HEK293T (cell line): ENCODE measurements around the gene MAD2L1.

ENCODE experiments used
- ARNT ChIP-seq: fragments of 450-650 bp; IDR thresholded peaks from 2 replicates; pipeline ENCODE4 v1.6.1; 2017; ENCODE audit warnings: mild to moderate bottlenecking
- BHLHE40 ChIP-seq: fragments of 450-650 bp; IDR thresholded peaks from 2 replicates; pipeline ENCODE4 v1.6.1; 2016; ENCODE audit warnings: mild to moderate bottlenecking, moderate library complexity, borderline replicate concordance
- ELF4 ChIP-seq: fragments of 450-650 bp; IDR thresholded peaks from 2 replicates; pipeline ENCODE4 v1.6.1; 2017; ENCODE audit warnings: antibody characterized with exemption
- FOXA1 ChIP-seq: fragments of 450-650 bp; IDR thresholded peaks from 2 replicates; pipeline ENCODE4 v1.6.1; 2016; ENCODE audit warnings: mild to moderate bottlenecking
- FOXK2 ChIP-seq: fragments of 450-650 bp; IDR thresholded peaks from 2 replicates; pipeline ENCODE4 v1.6.1; 2016; ENCODE audit warnings: mild to moderate bottlenecking
- FOXM1 ChIP-seq: fragments of 450-650 bp; IDR thresholded peaks from 2 replicates; pipeline ENCODE4 v1.6.1; 2017; ENCODE audit warnings: mild to moderate bottlenecking, borderline replicate concordance
- HDGF ChIP-seq: fragments of 450-650 bp; IDR thresholded peaks from 2 replicates; pipeline ENCODE4 v1.6.1; 2017; ENCODE audit warnings: antibody characterized with exemption, borderline replicate concordance
- L3MBTL2 ChIP-seq: fragments of 450-650 bp; conservative IDR thresholded peaks from 2 replicates; pipeline ENCODE4 v1.6.1; 2016; ENCODE audit warnings: mild to moderate bottlenecking
- SP1 ChIP-seq: fragments of 450-650 bp; IDR thresholded peaks from 2 replicates; pipeline ENCODE4 v1.6.1; 2017
- SUZ12 ChIP-seq: fragments of 450-650 bp; IDR thresholded peaks from 2 replicates; pipeline ENCODE4 v1.6.1; 2016; ENCODE audit warnings: mild to moderate bottlenecking
- TARDBP ChIP-seq: fragments of 450-650 bp; IDR thresholded peaks from 2 replicates; pipeline ENCODE4 v1.6.1; 2016
- ZNF384 ChIP-seq: fragments of 450-650 bp; IDR thresholded peaks from 2 replicates; pipeline ENCODE4 v1.6.1; 2016
- TF ChIP-seq, protein P1 (sequence below): fragments of 450-650 bp; IDR thresholded peaks from 2 replicates; pipeline ENCODE4 v1.6.1; 2016

DNA sequence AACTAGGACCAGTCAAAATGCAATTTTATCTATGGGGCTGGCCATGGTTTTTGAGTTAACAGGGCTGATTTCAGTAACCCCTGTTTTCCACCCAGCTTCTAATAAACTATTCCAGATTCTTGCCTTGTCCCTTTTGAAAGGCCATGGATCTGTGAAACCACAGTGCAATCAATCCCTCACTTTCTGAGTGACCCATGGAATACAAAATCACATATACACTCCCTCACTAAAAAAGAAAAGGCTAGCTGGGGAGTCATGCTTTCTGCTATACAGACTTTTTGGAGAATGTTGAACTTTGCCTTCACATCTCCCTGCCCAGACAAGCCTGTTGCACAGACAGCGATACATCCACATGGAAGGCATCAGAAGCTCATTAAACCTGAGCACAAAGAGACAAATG is 47.9 kb downstream of the MAD2L1 start:
- no peak for TF ChIP-seq ARNT
- TF ChIP-seq FOXM1, result no peak
- TF ChIP-seq ELF4, result no peak
- no peak for TF ChIP-seq HDGF
- TF ChIP-seq SP1, result no peak
- TF ChIP-seq BHLHE40, result no peak
- no peak for TF ChIP-seq TARDBP
- TF ChIP-seq FOXK2, result no peak
- TF ChIP-seq ZNF384, result no peak
- no peak for TF ChIP-seq SUZ12
- no peak for TF ChIP-seq FOXA1
- TF ChIP-seq L3MBTL2, result no peak
- TF ChIP-seq, protein P1, sequence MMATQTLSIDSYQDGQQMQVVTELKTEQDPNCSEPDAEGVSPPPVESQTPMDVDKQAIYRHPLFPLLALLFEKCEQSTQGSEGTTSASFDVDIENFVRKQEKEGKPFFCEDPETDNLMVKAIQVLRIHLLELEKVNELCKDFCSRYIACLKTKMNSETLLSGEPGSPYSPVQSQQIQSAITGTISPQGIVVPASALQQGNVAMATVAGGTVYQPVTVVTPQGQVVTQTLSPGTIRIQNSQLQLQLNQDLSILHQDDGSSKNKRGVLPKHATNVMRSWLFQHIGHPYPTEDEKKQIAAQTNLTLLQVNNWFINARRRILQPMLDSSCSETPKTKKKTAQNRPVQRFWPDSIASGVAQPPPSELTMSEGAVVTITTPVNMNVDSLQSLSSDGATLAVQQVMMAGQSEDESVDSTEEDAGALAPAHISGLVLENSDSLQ, result no peak
